HFF-Myc (cell line): ENCODE measurements around the gene SLIT2.
A peak's percentile ranks its signal among the peaks of the same experiment; 100 is the strongest.

Experiments used
- DNase-seq: peaks from one replicate; pipeline ENCODE4 v3.0.0-alpha.2; 2011; ENCODE audit warnings: low read depth; ENCODE audit errors: extremely low read depth
- H3K4me3 ChIP-seq: replicated peaks from 2 replicates; pipeline ENCODE4 v1.5.1; 2011; ENCODE audit warnings: low read depth, mild to moderate bottlenecking, control low read depth, low read length
- TF ChIP-seq, protein P1 (sequence below): IDR thresholded peaks from 2 replicates; pipeline ENCODE4 v1.5.1; 2012; ENCODE audit warnings: mild to moderate bottlenecking, low read depth, low read length, control low read depth; ENCODE audit errors: missing control alignments

SLIT2 gene

DNA sequence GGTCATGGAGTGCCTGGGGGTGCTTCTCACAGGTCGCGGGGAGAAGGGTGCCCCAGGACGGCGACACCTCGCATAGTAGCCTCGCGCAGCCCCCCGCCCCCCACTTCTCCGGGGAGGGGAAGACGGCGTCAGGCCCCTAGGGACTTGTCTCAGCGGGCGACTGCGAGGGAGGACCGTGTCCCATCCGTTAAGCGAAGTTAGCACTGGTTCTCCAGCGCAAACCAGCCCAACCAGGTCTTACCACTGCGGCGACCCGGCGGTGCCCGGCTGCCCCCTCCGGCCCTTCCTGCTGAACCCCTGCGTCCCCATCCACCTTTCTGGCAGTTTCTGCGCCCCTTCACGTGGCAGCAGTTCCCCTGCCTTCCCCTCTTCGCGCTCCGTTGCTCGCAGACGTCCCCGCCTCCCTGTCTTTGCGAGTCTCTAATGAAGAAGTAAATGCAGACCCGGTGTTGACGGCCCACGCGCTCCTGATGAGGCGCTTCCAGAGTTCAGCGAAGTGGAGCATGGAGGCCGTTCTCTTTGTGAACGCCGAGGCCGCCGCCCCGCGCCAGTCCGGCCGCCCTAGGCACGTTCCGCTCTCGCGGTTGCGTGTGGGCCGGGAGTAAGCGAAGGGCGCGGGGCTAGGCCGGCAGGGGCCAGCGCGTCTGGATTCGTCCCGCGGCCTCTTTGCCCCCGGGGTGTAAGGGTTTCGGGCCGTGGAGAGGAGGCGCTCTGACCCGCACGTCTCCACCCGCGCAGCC, 3.0 kb downstream of the SLIT2 start:
- TF ChIP-seq, protein P1, sequence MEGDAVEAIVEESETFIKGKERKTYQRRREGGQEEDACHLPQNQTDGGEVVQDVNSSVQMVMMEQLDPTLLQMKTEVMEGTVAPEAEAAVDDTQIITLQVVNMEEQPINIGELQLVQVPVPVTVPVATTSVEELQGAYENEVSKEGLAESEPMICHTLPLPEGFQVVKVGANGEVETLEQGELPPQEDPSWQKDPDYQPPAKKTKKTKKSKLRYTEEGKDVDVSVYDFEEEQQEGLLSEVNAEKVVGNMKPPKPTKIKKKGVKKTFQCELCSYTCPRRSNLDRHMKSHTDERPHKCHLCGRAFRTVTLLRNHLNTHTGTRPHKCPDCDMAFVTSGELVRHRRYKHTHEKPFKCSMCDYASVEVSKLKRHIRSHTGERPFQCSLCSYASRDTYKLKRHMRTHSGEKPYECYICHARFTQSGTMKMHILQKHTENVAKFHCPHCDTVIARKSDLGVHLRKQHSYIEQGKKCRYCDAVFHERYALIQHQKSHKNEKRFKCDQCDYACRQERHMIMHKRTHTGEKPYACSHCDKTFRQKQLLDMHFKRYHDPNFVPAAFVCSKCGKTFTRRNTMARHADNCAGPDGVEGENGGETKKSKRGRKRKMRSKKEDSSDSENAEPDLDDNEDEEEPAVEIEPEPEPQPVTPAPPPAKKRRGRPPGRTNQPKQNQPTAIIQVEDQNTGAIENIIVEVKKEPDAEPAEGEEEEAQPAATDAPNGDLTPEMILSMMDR: no peak
- peak overlapping the region; percentile 94 for H3K4me3 ChIP-seq
- DNase-seq: no peak

DNA sequence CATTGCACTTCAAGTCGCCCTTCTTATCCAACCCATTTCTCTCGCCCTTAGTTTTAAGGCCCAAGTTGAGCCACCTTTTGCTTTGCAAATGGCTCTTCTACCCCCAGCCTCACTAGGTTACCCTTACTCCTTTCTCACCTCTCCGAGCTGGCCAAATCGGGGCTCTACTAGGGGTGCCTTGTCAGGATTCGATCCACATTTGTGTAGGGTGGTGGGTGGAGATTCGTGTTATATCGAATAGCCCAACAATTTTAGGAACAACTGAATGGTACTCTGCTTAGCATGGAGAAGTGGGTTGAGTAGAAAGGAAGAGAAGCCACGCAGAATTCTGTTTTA, 3.5 kb downstream of the SLIT2 start:
- peak overlapping the region; percentile 94 for H3K4me3 ChIP-seq
- DNase-seq: no peak
- TF ChIP-seq, protein P1: no peak

DNA sequence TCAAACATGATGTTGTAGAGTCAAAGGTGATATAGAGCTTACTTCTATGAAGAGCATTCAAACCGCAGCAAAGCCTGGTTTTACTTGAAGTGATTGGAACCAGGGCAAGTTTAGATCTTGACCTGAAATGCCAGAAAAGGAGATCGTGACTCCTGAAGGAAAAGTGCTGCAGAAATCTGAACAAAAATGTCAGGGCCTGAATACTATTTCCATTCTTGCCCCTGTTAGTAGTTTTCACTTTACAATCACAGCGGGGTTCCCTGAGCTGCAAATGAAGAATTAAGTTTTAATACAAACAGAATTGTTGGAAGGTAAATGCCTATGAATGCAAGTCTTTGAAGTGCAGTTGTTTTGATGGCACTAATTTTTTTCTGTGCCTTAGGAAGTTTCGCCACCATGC, 4.1 kb downstream of the SLIT2 start:
- TF ChIP-seq, protein P1: no peak
- H3K4me3 ChIP-seq: peak overlapping the region; percentile 94
- DNase-seq: no peak

DNA sequence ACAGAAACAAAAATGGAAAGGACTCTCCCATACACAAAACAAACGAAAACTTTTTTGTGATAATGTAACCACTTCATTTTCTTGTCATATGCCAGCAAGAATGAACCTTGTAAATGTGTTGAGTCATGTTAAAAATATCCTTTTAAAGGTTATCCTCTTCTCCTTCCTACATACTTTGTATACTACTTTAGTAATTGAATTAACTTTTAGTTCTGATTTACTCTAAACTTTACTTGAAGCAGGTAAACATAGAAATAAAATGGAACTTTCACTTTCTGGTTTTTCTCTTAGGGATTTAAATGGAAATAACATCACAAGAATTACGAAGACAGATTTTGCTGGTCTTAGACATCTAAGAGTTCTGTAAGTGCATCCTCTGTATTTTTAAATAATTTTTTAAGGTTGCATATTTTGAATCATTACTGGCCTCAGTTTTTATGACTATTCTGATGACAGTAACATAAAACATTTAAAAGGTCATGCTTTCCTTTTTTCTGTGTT, 4.7 kb downstream of the SLIT2 start:
- peak overlapping the region; percentile 94 for H3K4me3 ChIP-seq

DNA sequence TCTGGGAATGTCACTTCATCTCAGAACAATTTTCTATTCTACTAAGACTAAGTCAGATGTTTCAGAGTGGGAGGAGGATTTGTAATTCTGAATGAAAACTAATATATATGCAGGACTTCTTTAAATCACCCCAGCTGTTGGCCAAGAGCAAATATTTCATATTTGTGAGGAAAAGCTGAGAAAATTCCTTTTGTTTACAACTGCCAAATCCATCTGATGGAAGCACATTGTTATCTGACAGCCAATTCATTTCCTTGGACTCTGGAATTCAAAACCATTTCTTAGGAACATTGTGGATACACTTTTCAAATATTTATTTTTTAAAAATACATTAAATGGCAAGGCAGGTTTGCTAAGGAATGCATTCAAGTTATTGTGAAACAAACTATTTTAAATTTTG, 8.0 kb downstream of the SLIT2 start:
- no peak for DNase-seq
- TF ChIP-seq, protein P1: no peak
- H3K4me3 ChIP-seq: no peak overlapping the region

More for the DNA sequence above, 4.7 kb downstream of the SLIT2 start:
- DNase-seq: no peak
- TF ChIP-seq, protein P1: no peak

DNA sequence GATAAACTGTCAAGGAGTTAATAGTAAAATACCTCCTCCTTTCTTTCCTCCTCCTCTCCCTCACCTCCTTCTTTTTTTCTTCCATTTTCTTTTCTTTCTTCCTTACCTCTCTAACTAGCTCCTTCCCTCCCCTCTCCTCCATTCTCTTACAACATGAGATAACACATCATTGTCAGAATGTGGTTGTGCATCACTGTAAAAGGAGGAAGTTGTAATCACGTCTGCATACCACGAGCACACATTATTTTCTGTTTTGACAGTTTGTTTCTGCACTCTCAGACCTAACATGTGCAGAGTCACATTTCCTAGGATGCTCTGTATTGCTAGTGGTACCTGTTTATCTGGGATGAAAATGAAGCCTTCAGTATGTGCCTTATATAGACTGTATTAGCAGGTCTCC, 9.1 kb downstream of the SLIT2 start:
- H3K4me3 ChIP-seq: no peak overlapping the region
- DNase-seq: no peak
- TF ChIP-seq, protein P1: no peak

DNA sequence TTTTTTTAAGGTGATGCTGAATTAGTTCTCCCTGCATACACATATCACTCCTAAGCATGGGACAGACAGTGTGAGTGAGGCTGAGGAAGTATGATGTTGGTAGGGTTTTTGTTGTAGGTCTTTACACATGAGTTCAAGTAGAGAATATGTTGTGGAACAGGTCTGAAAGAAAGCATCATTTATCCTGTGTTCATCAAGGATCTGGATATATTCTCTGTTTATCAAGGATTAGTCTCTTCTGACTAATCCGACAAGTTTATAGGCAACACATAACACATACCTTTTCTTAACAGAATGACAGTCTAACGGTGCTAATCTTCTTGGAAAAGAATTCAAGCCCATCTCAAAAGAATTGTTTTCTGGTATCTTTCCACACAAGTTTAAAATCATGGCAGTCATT, 10.5 kb downstream of the SLIT2 start:
- TF ChIP-seq, protein P1: no peak
- DNase-seq: no peak
- H3K4me3 ChIP-seq: no peak overlapping the region
